GM10266 (cell line): ENCODE measurements around the gene C11orf16.

ENCODE experiments used
- DNase-seq: peaks from one replicate; pipeline ENCODE4 v3.0.0; 2012; ENCODE audit errors: extremely low spot score
- TF ChIP-seq, protein P1 (sequence below): IDR thresholded peaks from 2 replicates; pipeline ENCODE4 v1.5.1; 2012; ENCODE audit warnings: mild to moderate bottlenecking, low read depth; ENCODE audit not compliant: control insufficient read depth, insufficient read depth; ENCODE audit errors: missing control alignments

Gene C11orf16

GRCh38 chr11:8964324-8965320, 31.9 kb upstream of the C11orf16 start, which contains the start of gene TMEM9B:
TMEM9B (minus strand) TSS chr11:8964442; CDS start chr11:8964313, 129 bp downstream.
- TF ChIP-seq, protein P1, sequence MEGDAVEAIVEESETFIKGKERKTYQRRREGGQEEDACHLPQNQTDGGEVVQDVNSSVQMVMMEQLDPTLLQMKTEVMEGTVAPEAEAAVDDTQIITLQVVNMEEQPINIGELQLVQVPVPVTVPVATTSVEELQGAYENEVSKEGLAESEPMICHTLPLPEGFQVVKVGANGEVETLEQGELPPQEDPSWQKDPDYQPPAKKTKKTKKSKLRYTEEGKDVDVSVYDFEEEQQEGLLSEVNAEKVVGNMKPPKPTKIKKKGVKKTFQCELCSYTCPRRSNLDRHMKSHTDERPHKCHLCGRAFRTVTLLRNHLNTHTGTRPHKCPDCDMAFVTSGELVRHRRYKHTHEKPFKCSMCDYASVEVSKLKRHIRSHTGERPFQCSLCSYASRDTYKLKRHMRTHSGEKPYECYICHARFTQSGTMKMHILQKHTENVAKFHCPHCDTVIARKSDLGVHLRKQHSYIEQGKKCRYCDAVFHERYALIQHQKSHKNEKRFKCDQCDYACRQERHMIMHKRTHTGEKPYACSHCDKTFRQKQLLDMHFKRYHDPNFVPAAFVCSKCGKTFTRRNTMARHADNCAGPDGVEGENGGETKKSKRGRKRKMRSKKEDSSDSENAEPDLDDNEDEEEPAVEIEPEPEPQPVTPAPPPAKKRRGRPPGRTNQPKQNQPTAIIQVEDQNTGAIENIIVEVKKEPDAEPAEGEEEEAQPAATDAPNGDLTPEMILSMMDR = no peak
- DNase-seq = peak; percentile 89

- TF ChIP-seq, protein P1 = no peak
- peak; percentile 80 for DNase-seq
Observed at GRCh38 chr11:8963569-8964323, 31.0 kb upstream of the C11orf16 start.

GRCh38 chr11:8962841-8963240, 30.1 kb upstream of the C11orf16 start:
- TF ChIP-seq, protein P1 = no peak
- no peak for DNase-seq

DNA sequence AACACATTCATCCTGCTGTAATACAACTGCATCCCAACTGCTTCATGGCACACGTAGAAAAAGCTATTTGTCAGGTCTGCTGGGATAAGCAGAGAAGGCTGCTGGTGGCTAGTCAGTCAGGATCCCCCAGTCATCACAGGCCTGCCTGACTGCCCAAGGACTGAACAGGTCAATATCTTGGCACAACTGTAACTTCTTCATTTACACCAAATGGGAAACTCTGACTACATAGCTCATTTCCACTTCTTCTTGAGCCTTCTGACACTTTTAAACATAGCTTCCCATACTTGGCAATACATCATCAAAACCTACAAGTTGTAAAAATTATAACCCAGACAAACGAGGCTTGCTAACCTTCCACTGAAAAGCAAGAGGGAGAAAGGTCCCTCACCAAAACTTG, 28.7 kb upstream of the C11orf16 start:
- TF ChIP-seq, protein P1 = no peak
- no peak for DNase-seq

DNA sequence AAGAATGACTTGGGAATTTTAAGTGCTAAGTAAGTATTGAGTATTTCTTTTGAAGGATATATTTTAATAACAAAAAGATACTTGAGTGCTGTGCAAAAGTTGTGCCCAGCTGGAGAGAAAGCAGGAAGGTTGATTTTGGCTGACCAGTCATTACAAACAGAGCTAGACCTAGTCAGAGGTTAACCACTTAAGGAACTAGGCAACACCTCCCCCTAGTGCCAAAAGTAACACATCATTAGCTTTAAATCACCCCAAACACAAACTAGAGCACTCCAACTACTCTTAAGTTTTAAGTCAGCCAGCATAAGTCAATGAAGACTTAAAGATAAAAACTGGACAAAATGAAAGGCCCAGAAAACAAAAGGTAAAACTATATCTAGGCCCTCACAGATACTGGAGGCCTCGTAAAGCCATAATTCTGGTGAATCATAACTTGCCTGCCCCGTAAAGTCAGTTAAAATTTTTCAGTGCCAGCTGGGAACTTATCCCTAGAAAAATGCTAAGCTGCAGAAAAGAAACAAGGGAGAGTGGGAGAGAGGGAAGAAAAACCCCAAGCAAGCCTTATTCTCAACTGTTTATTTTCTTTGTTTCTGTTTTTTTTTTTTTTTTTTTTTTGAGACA, 26.9 kb upstream of the C11orf16 start:
- TF ChIP-seq, protein P1 = peak; percentile 61
- peak; percentile 83 for DNase-seq

GRCh38 chr11:8956860-8957259, 24.1 kb upstream of the C11orf16 start:
- DNase-seq = no peak
- TF ChIP-seq, protein P1 = no peak
